ENCODE measurements around the gene PRKAG2. TPM values are rescaled to one million over a fixed set of nuclear protein-coding genes. Genes with fewer than 3 reads are reported as not detected.

The PRKAG2 gene
- 35.4 TPM for total RNA-seq
- long read RNA-seq, partial matches to known transcripts, result 5 of 31 reads
- long read RNA-seq, other reads (novel, unspliced or antisense), result 20 of 31 reads

DNA sequence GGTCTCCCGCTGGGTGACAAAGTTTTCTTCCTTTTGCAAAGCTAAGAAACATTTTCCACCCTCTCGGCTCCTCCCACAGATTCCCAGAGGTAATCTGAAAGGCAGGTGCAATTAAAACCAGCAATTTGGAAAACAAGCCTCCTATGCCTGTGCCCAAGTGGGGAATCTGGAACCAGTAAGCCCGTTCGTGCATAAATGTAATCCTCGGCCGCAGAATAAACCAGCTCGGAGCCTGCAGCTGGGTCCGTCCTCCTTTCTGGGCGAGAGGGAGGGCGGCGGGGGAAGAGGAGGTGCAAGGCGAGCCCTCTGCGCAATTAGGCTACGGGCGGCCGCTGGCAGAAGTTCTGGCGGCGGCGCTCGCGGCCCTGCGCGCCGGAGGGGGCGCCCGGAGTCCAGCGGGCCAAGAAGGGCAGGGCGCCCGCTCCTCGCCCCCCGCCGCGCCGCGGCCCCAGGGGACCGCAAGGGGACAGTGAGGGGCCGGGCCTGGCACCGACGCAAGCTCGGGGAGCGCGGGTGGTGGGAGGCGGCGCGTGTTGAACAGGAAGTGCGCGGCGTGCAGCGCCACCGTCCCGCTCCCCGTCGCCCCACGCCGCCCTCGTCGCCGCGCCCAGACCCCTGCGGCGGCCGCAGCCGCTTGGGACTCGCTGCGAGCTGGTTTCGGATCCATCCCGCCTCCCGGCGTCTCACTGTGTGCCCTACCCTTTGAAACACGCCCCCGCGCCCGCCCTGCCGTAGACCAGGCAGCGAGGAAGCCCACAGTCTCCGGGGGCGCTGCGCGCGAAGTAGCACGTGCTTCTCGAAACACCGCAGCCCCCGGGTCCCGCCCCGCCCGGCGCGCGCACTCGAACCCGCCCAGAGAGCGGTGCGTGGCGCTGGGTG is at the start of gene PRKAG2:
TSS of gene PRKAG2 (minus strand) at position 217 of the 879 bp plus-strand sequence. CDS start 495 bp downstream, outside the sequence.
- H3K9me3 ChIP-seq, result no peaks in the 10 kb centered on the region
- no peaks in the 10 kb centered on the region for H3K27me3 ChIP-seq (ENCODE audit: low read depth)
- intact Hi-C loops (cut with DNase I), result no loop called here
- H3K27ac ChIP-seq, result peak within 1 kb of the TSS; percentile 92
- TF ChIP-seq, protein P1, sequence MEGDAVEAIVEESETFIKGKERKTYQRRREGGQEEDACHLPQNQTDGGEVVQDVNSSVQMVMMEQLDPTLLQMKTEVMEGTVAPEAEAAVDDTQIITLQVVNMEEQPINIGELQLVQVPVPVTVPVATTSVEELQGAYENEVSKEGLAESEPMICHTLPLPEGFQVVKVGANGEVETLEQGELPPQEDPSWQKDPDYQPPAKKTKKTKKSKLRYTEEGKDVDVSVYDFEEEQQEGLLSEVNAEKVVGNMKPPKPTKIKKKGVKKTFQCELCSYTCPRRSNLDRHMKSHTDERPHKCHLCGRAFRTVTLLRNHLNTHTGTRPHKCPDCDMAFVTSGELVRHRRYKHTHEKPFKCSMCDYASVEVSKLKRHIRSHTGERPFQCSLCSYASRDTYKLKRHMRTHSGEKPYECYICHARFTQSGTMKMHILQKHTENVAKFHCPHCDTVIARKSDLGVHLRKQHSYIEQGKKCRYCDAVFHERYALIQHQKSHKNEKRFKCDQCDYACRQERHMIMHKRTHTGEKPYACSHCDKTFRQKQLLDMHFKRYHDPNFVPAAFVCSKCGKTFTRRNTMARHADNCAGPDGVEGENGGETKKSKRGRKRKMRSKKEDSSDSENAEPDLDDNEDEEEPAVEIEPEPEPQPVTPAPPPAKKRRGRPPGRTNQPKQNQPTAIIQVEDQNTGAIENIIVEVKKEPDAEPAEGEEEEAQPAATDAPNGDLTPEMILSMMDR (IDR thresholded peaks at IDR 0.05), result no peak
- H3K36me3 ChIP-seq, result no peaks in the 10 kb centered on the region
- peaks cover 18% of the 10 kb centered on the region for H3K4me1 ChIP-seq
- ATAC-seq, result peak; percentile 61 to 73
- H3K4me3 ChIP-seq, result peak within 1 kb of the TSS; percentile 73
- DNase-seq, result peak; percentile 84

DNA sequence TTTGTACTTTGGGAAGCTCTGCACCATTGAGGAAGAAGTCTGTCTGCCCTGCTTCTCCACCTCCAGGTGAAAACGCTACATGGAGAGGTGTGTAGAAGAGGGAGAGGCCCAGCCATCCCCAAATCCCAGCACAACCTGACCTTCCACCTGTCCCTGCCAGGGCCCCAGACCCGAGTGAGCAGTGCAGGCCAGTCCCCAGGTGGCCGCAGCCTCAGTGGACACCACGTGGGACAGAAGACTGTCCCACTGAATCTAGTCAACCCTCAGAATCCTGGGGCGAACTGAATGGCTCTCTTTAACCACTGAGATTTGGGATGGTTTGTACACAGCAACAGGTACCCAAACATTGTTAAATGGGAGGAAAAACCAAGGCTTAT is 49.4 kb upstream of the PRKAG2 start:
- ATAC-seq (no peak), DNase-seq (no peak)
- Histone ChIP-seq H3K27me3 (ENCODE audit: low read depth) (no peaks in the 10 kb centered on the region), H3K27ac (peak overlapping the region; percentile 41), H3K4me1 (peaks cover 27% of the 10 kb centered on the region), H3K9me3 (no peaks in the 10 kb centered on the region), H3K36me3 (no peaks in the 10 kb centered on the region), H3K4me3 (no peak overlapping the region)
- TF ChIP-seq, protein P1 (IDR thresholded peaks at IDR 0.05), result no peak
- intact Hi-C loops (cut with DNase I), result no loop called here

DNA sequence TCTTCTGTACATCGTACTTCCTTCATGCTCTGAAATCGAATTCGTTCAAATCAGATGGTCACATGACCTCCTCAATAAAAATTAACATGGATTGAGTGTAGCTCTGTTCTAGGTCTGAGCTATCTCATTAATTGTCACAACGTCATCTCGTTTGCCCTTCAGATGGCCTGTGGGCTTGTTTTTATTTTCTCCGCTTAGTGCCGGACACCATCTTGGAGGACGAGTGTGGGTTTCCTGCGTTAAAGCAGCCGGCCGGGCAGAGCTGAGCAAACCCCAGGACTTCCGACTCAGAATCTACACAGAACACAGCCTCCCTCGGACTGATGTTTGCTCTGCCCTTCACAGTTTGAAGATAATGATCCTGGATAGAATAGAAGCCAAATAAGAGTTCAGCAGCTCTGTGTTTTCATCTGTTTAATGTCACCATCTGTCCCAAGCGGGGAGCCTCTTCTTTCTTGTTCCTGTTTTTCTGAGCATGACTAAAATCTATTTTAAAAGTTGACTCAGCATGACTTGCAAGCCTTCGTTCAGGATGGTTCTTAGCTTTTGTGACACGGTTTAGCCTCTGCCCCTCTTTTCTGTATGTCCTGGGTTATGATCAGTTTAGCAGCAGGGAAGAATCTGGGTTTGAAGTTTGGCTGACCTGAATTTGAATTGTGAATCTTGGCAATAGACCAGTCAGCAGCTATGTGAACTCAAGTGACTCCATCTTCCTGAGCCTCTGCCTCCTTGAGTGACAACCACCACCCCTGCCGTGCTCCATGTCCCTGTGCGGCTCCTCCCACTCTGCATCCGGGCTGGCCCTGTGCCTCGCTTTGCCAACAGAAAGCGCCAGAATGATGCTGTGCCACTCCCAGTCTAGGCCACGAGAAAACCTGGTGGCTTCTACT is 48.8 kb upstream of the PRKAG2 start:
- Histone ChIP-seq H3K27ac (peak overlapping the region; percentile 41), H3K27me3 (ENCODE audit: low read depth) (no peaks in the 10 kb centered on the region), H3K36me3 (no peaks in the 10 kb centered on the region), H3K9me3 (no peaks in the 10 kb centered on the region), H3K4me3 (no peak overlapping the region), H3K4me1 (peaks cover 27% of the 10 kb centered on the region)
- intact Hi-C loops (cut with DNase I), result no loop called here
- peak; percentile 65 for DNase-seq
- peak; percentile 40 to 45 for ATAC-seq
- TF ChIP-seq, protein P1 (IDR thresholded peaks at IDR 0.05), result no peak

DNA sequence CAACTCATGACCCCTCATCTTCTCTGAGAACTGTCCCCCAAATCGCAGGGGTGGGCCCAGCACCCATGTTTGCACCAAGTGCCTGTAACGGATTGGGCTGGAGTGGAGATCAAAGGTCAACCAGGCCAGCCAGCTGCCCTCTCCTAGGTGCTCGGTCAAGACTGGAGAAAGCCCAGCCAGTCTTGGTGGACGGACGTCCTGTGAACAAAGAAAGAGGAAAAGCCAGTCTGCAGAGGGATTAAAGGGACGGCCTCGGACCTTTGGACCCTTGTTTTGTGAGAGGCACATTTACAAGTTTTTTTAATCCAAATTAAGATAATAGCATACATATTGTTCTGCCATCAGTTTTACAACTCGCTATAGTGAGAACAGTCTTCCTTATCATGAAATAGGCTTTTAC is 47.6 kb upstream of the PRKAG2 start:
- Histone ChIP-seq H3K36me3 (no peaks in the 10 kb centered on the region), H3K27ac (peak overlapping the region; percentile 72), H3K4me3 (no peak overlapping the region), H3K27me3 (ENCODE audit: low read depth) (no peaks in the 10 kb centered on the region), H3K9me3 (no peaks in the 10 kb centered on the region), H3K4me1 (peaks cover 27% of the 10 kb centered on the region)
- intact Hi-C loops (cut with DNase I), result no loop called here
- TF ChIP-seq, protein P1 (IDR thresholded peaks at IDR 0.05), result no peak
- ATAC-seq (no peak), DNase-seq (no peak)

DNA sequence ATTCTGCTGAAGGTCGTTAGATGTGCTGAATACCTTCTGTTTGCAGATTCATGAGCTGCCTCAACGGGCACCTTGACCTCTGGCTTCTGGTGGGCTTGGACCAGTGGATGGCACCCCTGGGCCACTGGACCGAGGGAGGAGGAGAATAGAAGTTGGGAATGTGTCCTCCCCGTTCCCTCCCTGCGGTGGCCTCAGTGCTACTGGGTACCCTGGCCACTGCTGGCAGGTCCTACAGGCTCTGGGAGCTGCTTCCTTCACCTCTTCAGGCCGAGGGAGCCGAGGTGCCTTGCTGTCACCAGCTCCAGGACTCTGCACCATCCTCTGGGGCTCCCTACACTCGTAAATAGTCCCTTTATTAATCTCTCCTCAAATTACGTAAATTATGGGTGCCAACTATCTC is 47.1 kb upstream of the PRKAG2 start:
- Histone ChIP-seq H3K4me3 (no peak overlapping the region), H3K36me3 (no peaks in the 10 kb centered on the region), H3K9me3 (no peaks in the 10 kb centered on the region), H3K4me1 (peaks cover 27% of the 10 kb centered on the region), H3K27ac (peak overlapping the region; percentile 72), H3K27me3 (ENCODE audit: low read depth) (no peaks in the 10 kb centered on the region)
- ATAC-seq (no peak), DNase-seq (no peak)
- intact Hi-C loops (cut with DNase I), result no loop called here
- TF ChIP-seq, protein P1 (IDR thresholded peaks at IDR 0.05), result no peak

Measured in lower lobe of right lung (tissue), 2 donors.